Thoracic aorta (tissue), 2 donors: ENCODE measurements around the gene NOL4L. TPM values are rescaled to one million over a fixed set of nuclear protein-coding genes. Genes with fewer than 3 reads are reported as not detected.

Source experiments
- ATAC-seq: fragments of 150-250 bp; one replicate; pipeline ENCODE4 v1.8.0; 2017; ENCODE audit warnings: low read depth; ENCODE audit not compliant: insufficient number of reproducible peaks, low FRiP score
- DNase-seq: peaks from one replicate; pipeline ENCODE4 v3.0.0-alpha.2; 2020; ENCODE audit warnings: low spot score
- H3K27ac ChIP-seq, 2 donors: fragments of 200-600 bp; sonication (generic); 1 replicate in 1 of 2; 2 replicates in 1 of 2; pipeline ENCODE4 v1.5.1; 2016; ENCODE audit warnings: mild to moderate bottlenecking in 2 of 2, moderate library complexity in 2 of 2
- H3K27me3 ChIP-seq: fragments of 200-600 bp; sonication (generic); replicated peaks from 2 replicates; pipeline ENCODE4 v1.6.0; 2016; ENCODE audit warnings: mild to moderate bottlenecking; ENCODE audit not compliant: insufficient read depth
- H3K36me3 ChIP-seq: fragments of 200-600 bp; sonication (generic); one replicate; pipeline ENCODE4 v1.5.1; 2016
- H3K4me1 ChIP-seq, 2 donors: fragments of 200-600 bp; sonication (generic); 1 replicate in 1 of 2; 2 replicates in 1 of 2; pipeline versions ENCODE4 v1.5.1 to v1.6.0; 2016; ENCODE audit warnings: low read depth in 2 of 2, mild to moderate bottlenecking in 1 of 2; ENCODE audit not compliant: control insufficient read depth in 1 of 2
- H3K4me3 ChIP-seq: fragments of 200-600 bp; sonication (generic); 2 replicates; pipeline ENCODE4 v1.5.1; 2016; ENCODE audit warnings: mild to moderate bottlenecking
- H3K9me3 ChIP-seq: fragments of 200-600 bp; sonication (generic); 2 replicates; pipeline ENCODE4 v1.5.1; 2016
- CTCF ChIP-seq: fragments of 200-600 bp; sonication (generic); IDR thresholded peaks from one replicate; pipeline ENCODE4 v1.5.1; 2019; ENCODE audit warnings: antibody characterized with exemption
- total RNA-seq, 2 donors: library from RNA; depleted of rRNA; stranded (reverse); fragments of >200 nt; gene quantifications; one replicate each; pipeline versions ENCODE4 v1.1.0 to v1.2.3, GENCODE V29; 2016

NOL4L gene
- total RNA-seq, 2 donors from 2014 or later = 17.5 to 23.7 TPM

- no peak overlapping the region for H3K27ac ChIP-seq
- ATAC-seq = no peak
- H3K9me3 ChIP-seq = no peaks in the 10 kb centered on the region
- H3K27me3 ChIP-seq = no peaks in the 10 kb centered on the region
- no peak for DNase-seq
- no peak for TF ChIP-seq CTCF
- H3K4me3 ChIP-seq = no peak overlapping the region
- H3K36me3 ChIP-seq = no peaks in the 10 kb centered on the region
- H3K4me1 ChIP-seq = peaks cover 0 to 7% of the 10 kb centered on the region in 2 donors
Measured at GRCh38 chr20:32488066-32488838, 96.9 kb downstream of the NOL4L start.

- Histone ChIP-seq H3K27ac (no peak overlapping the region), H3K4me3 (no peak overlapping the region), H3K4me1 (peaks cover 1 to 7% of the 10 kb centered on the region in 2 donors), H3K27me3 (no peaks in the 10 kb centered on the region), H3K36me3 (no peaks in the 10 kb centered on the region), H3K9me3 (no peaks in the 10 kb centered on the region)
- ATAC-seq (no peak), DNase-seq (no peak)
- no peak for TF ChIP-seq CTCF
Measured at GRCh38 chr20:32487381-32487780, 97.8 kb downstream of the NOL4L start.

GRCh38 chr20:32485770-32486478 is 99.2 kb downstream of the NOL4L start:
- no peak overlapping the region for H3K27ac ChIP-seq
- no peaks in the 10 kb centered on the region for H3K9me3 ChIP-seq
- H3K27me3 ChIP-seq = no peaks in the 10 kb centered on the region
- DNase-seq = no peak
- H3K4me1 ChIP-seq = peaks cover 7% of the 10 kb centered on the region in 2 donors
- no peak for ATAC-seq
- TF ChIP-seq CTCF = no peak
- no peaks in the 10 kb centered on the region for H3K36me3 ChIP-seq
- H3K4me3 ChIP-seq = no peak overlapping the region

- Histone ChIP-seq H3K4me1 (peaks cover 7% of the 10 kb centered on the region in 2 donors), H3K9me3 (no peaks in the 10 kb centered on the region), H3K4me3 (peak overlapping the region; percentile 90), H3K27me3 (no peaks in the 10 kb centered on the region), H3K27ac (peak overlapping the region in 1 of 2 donors; percentile 44), H3K36me3 (no peaks in the 10 kb centered on the region)
- ATAC-seq = no peak
- peak; percentile 41 for DNase-seq
- TF ChIP-seq CTCF = peak; percentile 76
Measured at GRCh38 chr20:32484958-32485769, 100.0 kb downstream of the NOL4L start.
